HG03280 (cell line): ENCODE measurements around the gene MUC7.
A peak's percentile ranks its signal among the peaks of the same experiment; 100 is the strongest.
"Not testable (repeated sequence)": the region's sequence is repeated elsewhere in the genome, so short reads cannot be mapped to it uniquely, and the experiment has no call there.

Experiments
- ATAC-seq: cut with Tn5 transposase; IDR thresholded peaks from one replicate; pipeline ENCODE4 v1.9.1; 2021; ENCODE audit warnings: mild to moderate bottlenecking, moderate library complexity; ENCODE audit not compliant: unreplicated experiment

The MUC7 gene

DNA sequence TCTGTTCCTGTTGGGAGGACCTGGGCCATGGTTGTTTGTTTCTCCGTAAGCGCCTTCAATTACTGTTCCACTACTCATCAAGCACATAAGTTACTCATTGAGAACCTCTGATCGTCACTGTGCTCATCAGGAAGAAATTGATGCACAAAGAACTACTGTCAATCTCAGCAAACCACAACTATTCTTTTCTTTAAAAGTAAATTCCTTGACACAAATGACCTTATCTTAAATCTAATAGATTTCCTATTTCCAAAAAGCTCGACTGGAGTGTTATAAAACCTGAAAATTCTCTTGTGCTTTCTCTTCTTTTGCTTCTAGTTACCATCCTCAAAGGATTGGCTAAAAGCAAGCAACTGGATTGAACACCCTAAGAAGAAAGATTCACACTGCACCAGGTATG, at the start of gene MUC7:
TSS of gene MUC7 (plus strand) at position 301 of the 400 bp plus-strand sequence. CDS start 1,825 bp downstream, outside the sequence.
- no peak for ATAC-seq

DNA sequence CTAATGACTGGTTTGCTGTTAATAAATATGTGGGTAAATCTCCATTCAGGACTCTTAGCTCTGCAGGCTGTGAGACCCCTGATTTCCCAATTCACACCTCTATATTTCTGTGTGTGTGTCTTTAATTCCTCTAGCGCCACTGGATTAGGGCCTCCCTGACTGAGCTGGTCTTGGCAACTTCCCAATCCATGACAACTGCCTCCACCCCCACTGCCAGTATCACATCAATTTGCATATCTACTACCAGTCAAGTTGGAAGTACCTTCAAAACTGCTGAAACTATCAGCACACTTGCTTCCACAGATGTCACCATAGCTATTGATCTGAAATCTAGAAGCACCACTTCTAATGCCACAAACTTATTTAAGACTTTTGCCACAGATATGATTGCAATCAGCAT, 46.7 kb upstream of the MUC7 start:
- ATAC-seq: no peak

DNA sequence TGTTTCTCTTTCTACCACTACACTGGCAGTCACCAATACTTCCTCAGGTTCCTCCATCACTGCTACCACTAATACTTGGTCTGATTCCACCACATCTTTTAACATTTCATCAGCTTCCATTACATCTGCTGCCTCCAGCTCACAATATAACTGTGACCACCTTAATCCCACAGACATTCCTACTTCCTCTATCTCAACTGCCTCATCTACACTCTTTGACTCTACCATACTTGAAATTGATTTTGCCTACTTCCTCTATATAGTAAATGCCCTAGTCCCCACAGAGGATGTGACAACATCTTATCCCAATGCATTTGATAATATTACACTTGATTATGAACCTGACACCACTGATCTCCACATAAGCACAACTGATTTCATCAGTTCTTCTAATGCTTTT, 45.2 kb upstream of the MUC7 start:
- ATAC-seq: no peak

DNA sequence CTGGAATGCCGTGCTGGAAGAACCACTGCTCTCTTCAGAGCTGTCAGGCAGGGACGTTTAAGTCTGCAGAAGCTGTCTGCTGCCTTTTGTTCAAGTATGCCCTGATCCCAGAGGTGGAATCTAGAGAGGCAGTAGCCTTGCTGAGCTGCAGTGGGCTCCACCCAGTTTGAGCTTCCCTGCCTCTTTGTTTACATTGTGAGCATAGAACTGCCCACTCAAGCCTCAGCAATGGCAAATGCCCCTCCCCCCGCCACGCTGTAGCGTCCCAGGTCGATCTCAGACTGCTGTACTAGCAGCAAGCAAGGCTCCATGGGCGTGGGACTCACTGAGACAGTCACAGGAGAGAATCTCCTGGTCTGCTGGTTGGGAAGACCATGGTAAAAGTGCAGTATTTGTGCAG, 34.8 kb upstream of the MUC7 start:
- no peak for ATAC-seq

DNA sequence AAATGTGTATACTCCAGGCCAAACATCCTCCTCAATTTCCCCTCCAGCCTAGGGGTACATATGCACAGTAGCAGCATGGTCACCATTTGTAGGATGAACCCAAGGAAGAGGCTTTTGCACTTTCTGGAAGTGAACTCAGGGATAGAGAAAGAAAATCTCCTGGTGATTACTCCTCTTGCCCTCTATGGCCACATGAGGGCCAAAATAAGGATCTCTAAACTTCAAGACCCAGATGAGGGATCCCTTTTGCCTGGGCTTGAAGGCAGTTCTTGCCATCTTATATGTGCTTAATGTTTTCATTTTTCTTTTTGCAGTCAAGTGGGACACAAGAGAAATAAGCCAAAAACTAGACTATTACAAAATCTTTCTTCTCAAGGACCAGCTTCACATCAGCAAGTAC, 29.5 kb upstream of the MUC7 start:
- ATAC-seq: no peak

DNA sequence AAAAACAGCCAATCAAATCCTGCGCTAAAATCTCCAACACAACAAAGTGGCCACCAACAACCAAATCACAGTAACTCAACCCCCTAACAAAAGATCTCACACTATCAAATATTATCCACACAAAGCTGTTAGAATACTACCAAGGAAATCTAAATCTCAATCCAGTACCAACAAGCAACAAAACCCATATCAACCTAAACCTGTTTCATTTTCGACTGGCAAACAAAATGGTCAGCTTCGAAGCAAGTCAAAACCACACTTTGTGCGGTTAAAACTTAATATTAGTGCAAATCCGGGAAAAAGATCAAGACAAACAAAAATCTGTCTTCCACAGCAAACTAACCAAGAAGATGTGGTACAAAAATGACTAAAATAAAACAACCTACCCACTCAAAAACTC, 28.7 kb upstream of the MUC7 start:
- no peak for ATAC-seq

DNA sequence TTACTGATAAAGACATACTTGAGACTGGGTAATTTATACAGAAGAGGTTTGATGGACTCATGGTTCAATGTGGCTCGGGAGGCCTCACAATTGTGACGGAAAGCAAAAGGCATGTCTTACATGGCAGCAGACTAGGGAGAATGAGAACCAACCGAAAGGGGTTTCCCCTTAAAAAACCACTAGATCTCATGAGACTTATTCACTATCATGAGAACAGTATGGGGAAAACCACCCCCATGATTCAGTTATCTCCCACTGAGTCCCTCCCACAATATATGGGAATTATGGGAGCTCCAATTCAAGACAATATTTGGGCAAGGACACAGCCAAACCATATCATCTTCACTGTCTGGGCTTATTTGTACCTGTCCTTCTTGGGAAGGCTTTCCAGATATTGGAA, 22.8 kb upstream of the MUC7 start:
- no peak for ATAC-seq

DNA sequence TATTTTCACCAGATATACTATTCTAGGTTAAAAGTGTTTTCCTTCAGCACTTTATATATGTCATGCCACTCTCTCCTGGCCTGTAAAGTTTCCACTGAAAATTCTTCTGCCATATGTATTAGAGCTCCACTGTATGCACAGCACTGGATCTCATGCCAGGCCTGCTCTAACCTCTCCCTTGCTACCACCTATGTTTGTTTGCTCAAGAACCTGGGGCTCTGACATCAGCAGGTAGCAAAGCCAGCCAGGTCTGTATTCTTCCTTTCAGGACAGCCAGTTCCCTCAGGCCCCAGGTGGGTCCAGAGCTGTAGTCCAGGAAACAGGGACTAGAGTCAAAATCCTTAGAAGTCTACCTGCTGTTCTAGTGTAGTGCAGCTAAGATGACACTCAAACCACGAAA, 19.1 kb upstream of the MUC7 start:
- ATAC-seq: no peak

DNA sequence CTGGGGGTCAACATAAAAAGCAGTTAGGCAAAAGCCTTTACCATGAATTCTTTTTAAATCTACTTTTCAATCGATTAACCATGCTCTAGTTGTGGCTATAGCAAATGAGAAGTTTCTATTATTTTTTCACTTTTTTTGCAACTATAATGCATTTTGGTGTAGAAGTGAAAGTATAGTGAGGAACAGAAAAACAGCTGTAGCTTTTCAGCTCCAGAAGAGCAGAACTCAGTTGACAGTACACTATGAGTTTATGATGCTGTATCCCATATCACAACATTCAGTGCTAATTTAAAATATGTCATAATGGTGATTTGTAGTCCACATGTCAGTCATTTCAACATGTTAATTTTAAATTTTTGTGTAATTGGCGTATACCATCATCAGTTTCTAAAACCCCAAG, 8.7 kb upstream of the MUC7 start:
- no peak for ATAC-seq

DNA sequence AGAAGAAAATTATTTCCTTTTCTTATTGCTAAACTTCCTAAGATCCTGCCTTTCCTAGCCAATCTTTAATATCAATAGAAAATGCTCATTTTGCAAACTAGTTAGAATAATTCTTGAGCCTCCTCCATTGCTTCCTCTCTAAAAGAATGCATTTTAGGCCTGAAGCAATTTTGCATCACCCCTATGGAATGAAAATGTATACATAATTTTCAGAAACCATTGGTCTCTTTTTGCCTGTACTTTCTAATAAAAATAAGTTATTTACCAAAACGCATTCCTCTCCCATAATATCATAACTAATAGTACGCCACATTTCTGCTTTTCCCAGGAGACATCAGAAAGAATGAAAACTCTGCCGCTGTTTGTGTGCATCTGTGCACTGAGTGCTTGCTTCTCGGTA, 1.7 kb downstream of the MUC7 start:
- no peak for ATAC-seq

DNA sequence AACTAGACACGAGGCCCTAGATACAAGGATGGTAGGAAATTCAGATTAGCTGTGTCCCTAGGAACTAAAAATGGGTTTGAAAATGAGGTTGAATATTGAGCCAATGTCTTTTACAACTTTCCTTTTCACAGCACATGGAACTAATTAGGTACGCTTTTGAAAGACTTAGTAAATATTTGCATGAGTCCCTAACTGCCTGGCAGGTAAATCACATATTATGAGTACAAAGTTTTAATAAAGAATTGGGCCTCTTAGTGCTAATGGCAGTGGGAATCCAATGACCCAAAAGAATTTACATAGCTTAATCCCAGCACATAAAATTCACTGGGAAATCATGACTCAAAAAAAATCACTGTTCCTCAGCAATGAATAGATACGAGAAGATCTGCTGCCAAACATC, 16.8 kb downstream of the MUC7 start:
- no peak for ATAC-seq

DNA sequence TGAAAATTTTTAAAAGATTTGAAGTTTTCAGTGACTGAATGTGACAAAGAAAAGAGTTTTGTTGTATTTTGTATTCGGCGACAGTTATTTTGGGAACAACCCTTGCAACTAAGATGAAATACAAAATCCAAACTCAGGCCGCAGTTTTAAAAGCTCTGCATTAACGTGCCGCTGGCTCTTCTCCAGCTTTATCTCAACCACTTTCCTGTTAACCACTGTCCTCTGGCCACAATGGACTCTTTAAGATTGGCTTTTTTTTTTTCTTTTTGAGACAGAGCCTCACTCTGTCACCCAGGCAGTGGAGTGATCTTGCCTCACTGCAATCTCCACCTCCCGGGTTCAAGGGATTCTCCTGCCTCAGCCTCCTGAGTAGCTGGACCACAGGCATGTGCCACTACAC, 24.2 kb downstream of the MUC7 start:
- no peak for ATAC-seq

DNA sequence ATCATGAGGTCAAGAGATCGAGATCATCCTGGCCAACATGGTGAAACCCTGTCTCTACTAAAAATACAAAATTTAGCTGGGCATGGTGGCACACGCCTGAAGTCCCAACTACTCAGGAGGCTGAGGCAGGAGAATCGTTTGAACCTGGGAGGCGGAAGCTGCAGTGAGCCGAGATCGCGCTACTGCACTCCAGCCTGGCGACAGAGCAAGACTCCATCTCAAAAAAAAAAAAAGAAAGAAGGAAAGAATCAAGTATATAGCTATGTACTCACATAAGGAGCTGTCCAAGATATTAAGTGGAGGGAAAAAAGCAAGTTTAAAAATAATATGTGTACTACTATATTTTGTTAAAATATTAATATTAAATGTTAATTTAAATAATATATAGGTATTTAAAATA, 29.8 kb downstream of the MUC7 start:
- not testable (repeated sequence) for ATAC-seq

DNA sequence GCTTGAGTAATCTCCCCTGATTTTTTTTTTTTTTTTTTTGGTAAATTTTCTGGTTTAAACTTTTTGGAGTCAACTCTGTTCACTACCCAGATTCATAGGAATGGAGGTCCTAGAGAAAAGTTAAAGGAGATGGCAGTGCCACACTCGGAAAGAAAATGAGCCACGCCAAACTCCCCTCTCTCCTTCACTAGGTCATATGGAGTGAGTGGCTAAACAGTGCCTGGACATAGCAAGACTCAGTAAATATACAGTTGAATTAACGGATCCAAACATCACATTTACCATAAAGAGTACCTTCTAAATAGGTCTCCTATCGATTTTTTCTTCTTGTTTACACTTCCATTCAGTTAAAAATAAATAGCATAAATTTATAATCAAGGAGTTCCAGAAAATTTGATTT, 32.7 kb downstream of the MUC7 start:
- ATAC-seq: no peak

DNA sequence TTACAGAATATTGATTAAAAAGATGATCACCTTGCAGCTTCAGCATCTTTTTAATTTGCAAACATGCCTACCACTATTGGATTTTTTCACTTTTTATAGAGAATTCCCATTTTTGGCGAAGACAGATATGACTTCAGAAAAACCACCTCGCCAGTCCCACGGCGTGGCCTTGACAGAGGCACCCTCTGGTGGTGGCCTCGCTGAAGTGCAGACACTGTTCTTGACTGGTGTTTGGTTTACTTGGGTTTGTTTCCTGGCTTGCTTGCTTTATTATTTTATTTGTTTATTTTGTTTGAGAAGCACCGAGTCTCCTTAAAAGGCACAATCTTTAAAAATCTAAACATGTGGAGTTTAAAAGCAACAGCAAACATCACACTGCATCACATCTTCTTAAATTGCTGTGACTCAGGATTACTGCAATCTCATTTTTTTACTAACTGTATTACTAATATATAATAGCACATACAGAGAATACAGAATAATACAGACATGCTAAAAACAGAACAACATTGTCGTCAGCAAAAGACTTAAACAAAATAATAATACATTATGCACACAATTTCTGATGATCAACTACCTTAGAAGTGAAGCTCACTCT, 33.3 kb downstream of the MUC7 start:
- peak; percentile 96 for ATAC-seq

DNA sequence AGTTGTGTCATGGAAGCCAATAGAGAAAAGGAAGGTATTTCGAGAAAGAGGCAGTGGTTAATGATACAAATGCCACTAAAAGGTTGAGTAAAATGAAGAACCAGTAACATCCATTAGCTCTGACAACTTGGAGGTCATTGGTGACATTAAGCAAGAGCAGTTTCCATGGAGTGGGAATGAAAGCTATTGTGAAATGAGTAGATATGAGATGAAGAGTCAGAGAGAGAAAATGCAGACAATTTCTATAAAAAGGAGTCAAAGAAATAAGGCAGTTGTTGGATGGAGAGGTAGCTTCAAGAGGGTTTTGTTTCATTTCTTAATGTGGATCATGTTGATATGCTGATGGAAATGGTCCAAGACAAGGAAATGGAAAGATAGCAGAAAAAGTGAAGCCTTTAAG, 36.8 kb downstream of the MUC7 start:
- no peak for ATAC-seq

DNA sequence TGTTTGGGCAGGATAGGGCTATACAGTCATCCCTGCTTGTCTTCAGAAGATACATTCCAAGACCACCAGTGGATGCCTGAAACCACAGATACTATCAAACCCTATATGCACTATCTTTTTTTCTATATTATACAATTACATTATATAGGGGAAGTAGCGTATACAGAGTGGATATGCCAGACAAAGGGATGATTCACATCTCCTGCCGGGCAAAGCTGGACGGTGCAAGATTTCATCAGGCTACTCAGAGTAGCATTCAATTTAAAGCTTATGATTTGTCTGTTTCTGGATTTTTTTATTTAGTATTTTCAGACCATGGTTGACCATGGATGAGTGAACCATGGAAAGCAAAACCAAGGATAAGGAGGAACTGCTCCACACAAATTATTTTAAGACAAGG, 39.4 kb downstream of the MUC7 start:
- no peak for ATAC-seq

DNA sequence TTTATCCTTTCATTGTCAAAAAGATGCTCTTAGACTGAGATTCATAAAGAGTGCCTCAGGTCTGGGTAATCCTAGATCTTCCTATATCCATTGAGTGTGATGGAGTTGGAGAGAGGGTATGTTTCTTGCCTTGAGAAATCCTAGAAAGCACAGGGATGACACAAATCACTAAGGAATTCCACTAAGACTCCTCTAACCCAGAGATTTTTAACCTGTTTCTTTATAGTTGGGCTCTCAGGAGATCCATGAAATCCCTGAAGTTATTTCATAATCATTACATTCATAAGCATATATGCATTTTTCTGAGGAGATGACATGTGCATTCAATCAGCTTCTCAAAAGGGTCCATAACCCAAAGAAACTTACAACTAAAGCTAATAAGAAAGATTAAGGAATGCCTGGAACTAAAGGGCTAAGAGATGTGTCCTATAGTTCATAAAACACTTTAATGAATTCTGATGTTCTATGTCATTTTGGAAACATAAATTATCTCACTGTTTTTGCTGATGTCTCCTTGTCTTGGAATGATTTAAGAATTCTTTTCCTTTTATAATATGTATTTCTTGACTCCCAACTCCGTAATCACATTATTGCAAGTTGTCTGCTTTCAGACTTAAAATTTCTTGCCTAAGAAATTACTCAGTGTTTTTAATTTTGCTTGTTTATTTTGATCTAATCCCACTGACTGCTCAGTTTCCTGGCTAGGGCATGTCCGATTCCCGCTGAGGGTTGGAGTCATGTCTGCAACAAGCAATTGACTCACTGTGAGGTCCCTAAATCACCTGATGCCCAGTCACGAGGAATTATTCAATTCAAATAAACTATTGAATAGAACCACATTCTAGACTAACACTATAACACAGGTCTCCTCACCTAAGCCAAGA, 43.6 kb downstream of the MUC7 start:
- no peak for ATAC-seq

DNA sequence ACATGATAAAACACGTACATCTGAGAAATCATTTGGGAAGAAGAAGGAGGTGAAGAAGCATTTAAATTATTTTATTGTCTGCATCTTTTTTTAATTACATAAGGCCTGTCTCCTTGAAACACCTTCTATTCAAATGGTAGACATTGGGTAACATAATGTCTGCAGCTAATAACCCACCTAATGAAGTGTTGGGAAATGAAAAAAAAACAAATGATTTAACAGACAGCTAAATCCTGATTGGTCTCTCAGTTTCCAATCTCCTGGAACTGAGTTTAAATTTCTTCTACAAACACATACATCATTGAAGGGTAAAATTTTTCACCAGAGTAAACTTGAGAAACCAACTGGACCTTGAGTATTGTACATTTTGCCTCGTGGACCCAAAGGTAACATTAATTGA, 46.3 kb downstream of the MUC7 start, which contains the start of gene AMTN:
TSS of gene AMTN (plus strand) at position 301 of the 400 bp plus-strand sequence. CDS start 209 bp downstream, outside the sequence.
- ATAC-seq: no peak

DNA sequence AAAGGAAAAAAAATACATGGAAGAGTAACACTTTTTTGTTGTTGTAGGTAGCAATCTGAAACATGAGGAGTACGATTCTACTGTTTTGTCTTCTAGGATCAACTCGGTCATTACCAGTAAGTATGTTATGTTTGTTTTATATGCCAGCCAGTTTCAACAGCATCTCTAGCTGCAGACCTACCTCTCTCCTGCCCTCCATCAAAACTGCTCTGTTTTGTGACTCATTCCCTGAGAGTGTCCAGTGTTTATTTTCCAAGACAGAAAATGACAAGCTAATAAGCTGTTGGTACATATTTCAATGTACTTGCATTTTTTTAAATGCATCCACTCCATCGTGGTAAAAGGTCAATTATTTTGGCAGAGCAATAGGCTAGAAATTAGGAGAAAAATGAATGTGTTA, 46.7 kb downstream of the MUC7 start:
- ATAC-seq: no peak

DNA sequence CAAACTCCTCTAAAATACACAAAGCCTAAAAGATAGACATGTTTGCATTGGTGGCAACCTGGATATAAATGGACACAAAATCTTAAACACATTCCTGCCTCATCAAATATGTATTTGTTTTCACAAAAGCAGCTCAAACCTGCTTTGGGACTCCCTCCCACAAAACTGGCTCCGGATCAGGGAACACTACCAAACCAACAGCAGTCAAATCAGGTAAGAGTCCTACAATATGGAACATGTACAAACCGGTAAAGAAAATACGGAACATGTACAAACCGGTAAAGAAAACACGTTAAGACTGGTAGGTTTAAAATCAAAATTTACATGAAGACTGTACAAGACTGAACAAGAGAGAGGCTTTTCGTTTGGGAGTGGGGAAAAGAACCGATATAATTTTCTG, 50.6 kb downstream of the MUC7 start:
- no peak for ATAC-seq

DNA sequence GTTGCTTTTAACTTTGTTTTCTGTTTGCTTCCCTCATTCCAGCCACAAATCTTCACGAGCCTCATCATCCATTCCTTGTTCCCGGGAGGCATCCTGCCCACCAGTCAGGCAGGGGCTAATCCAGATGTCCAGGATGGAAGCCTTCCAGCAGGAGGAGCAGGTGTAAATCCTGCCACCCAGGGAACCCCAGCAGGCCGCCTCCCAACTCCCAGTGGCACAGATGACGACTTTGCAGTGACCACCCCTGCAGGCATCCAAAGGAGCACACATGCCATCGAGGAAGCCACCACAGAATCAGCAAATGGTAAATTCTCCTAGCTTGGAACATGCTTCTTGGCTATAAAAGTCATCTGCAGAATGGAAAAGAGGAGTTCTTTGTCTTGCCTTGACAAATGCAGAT, 59.0 kb downstream of the MUC7 start:
- ATAC-seq: no peak
